HG03039 (cell line): ENCODE measurements around the gene PCSK4.
"Not testable (repeated sequence)": the region's sequence is repeated elsewhere in the genome, so short reads cannot be mapped to it uniquely, and the experiment has no call there.

Experiments
- ATAC-seq: cut with Tn5 transposase; IDR thresholded peaks from one replicate; pipeline ENCODE4 v1.9.1; 2021; ENCODE audit warnings: mild to moderate bottlenecking, moderate library complexity; ENCODE audit not compliant: unreplicated experiment

The PCSK4 gene

DNA sequence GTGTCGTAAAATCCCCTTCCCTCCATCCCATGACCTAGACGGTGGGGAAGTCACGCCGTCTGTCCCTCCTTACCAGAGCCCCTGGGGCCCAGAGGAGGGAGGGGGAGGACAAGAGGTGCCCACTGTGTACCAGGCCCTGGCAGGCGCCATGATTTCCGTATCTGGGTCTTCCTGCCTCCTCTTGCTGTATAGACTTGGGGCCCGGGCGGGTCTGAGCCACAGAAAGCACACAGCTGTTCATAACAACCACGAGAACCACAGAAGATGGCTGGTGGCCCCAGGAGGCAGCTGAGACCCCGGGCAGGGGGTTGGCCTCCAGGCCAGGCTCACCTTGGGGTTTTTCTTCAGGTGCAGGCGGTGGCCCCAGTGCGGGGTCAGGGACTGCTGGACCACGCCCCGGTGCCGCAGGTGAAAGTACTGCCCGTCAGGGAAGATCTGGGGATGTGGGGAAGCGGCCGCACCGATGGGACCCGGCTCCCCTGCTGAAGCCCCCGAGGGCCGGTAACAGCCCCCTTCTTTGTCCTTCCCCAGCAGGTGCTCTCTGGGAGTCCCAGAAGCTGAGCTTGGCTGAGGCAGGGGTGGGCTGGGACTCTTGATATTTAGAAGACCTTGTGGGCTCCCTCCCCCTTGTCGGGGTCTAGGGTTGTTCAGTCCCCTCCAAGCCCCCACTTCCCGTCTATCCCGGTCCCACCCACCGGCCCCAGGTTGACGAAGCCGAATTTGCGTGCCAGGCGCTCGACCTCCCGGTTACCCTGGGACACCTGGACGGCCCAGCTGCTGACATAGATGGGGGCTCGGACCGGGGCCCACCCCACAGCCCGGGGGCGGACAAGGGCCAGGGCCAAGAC lies 463 bp downstream of the PCSK4 start:
- no peak for ATAC-seq

DNA sequence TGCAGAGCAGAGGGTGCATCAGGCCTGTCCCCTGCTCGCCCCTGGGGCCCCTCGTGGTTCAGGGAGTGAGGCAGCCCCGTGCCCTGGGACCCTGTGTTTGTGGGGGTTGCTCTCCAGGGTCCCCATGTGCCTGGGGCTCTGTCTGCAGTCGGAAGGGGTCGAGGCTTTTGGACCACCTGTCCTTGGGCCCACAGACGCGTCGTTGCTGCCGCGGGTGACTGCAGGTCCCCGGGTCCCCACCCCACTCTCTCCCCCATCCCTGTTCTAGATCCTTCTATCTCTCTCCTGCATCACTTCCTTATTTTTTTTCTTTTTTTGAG lies 1.9 kb downstream of the PCSK4 start:
- ATAC-seq: no peak

DNA sequence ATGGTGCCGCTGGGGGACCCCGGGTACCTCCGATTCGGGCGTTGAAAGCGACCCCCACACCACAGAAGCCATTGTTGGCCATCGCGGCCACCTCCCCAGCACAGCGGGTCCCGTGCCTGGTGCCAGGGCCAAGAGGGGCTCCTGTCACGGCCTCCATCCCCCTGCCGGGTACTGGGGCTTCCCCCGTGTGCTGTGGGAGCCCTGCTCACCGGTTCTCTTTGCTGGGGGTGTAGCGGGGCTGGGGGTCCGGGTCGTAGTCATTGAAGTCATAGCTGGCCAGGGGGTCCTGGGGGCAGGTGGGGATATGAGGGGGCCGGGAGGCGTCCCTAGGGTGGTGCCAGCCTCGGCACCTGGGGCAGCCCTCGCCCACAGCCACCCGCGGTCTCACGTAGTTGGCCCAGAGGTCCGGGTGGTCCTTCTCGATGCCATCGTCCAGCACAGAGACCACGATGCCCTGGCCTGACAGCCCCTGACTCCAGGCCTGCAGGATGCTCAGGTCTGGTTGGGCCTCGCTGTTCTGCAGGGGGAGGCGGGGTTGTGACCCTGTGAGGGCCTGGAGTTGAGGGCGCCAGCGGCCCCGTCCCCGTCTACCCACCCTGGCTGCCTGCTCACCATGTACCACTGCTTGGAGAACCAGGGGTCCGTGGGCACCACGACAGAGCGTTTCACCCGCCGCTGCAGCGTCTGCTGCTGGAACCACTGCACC lies 2.4 kb downstream of the PCSK4 start:
- ATAC-seq: no peak

DNA sequence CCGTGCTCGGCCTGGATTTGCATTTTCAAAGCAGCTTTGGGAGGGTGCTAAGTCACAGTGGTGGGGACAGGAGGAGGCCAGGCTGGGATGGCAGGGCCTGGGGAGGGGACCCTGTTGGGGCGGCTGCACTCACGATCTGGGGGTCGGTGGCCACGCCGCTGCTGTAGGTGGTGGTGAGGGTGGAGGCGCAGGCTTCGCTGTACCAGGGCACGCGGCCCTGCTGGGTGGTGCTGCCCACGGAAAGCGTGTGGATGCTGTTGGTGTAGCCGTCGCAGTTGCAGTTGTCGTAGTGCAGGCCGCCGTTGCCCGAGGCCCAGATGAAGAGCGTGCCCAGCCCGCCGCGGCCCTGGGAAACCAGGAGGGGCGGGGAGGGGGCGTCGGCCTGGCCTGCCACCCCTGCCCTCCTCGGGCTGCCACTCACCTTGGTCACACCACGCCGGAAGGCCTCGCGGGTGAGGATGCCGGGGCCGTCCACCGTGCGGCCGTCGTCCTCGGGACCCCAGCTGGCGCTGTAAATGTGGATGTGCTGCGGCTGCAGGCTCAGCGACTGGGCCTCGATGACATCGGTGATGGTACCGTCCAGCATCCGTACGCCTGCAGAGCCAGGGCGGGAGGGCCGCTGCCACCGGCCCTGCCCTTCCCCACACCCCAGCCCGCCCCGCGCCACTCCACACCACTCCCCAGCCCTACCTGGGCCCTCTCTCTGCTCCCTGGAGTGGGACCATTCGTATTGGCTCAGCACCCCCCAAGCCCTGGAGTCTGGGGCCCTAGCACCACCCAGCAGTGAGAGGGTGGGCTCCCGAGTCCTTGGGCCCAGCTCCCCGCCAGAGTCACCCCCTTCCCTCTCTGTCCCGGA lies 3.2 kb downstream of the PCSK4 start:
- no peak for ATAC-seq

DNA sequence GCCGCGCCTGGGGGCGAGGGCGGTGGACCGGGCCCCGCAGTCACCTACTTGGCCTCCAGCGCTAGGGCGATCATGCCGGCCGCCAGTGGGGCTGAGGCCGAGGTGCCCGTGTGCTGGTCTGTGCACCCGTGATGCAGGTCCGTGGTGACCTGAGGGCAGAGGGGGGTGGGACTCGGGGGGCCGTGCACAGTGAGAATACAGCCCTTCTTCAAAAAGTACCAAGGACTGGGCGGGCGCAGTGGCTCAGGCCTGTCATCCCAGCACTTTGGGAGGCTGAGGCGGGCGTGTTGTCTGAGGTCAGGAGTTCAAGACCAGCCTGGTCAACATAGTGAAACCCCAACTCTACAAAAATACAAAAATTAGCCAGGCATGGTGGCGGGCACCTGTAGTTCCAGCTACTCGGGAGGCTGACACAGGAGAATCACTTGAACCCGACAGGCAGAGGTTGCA lies 6.1 kb downstream of the PCSK4 start:
- no peak for ATAC-seq

DNA sequence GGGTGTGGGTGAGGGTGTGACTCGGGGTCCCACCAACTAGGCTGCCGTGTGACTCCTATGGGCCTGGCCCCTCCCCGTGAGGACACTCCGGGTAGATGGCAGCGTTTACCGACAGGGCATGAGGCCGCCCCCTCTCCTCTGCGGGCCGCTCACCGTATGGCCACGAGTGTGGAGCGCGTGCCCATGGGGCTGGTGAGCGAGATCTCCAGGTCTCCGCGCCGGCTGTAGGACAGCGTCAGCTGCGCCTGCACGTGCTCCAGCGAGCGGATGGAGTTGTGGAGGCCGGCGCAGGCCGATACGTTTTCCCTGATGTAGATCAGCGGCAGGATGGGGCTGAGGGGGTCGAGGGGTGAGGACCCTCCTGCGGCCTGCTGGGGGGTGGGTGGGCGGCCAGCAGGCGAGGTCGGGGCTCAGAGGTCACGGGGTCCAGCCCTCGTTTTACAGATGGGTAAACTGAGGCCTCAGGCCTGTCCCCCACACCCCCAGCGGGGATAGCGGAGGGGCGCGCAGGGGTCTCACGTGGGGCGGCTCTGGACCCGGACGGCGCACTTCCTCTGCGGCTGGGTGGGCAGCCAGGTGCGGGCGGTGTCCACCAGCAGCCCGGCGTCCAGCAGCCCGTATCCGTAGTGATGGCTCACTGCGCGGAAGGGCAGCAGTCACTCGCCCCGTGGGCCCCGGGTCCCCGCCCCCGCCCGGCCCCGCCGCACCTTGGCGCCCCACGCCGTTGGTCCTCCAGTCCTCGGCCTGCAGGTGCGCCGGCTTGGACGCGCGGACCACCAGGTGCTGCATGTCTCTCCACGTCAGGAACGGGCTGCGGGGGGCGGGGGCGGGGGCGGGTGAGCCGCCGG lies 6.8 kb downstream of the PCSK4 start:
- ATAC-seq: no peak

DNA sequence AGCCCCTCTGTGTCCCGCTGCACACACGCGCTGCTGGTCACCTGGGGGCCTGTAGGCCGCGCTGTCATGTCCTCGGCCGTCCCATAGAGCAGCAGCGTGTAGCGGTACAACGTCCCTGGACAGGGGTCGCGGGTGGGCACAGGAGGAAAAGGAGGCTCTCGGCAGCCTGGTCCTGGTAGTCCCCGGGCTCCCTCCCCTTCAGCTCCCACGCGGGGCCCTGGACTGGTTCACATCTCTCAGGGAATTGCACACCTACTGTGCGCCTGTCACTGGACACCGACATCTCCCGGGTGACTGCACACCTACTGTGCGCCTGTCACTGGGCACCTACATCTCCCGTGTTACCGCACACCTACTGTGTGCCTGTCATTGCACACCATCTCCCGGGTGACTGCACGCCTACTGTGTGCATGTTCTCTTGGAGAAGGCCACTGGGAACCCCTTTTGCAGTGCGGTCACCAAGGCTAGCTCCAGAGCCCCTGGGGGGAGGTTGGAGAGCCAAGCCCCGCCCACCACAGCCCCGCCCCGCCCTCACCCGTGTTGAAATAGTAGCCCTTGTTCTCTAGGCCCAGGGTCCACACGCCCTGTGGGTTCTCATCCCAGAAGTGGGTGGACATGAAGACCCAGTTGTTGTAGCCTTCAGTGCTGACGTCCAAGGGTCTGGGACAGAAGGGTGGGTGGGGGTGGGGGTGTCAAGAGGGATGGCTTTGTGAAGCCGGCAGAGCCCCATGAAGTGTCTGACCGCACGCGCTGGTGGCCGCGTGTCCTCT lies 7.6 kb downstream of the PCSK4 start:
- no peak for ATAC-seq

DNA sequence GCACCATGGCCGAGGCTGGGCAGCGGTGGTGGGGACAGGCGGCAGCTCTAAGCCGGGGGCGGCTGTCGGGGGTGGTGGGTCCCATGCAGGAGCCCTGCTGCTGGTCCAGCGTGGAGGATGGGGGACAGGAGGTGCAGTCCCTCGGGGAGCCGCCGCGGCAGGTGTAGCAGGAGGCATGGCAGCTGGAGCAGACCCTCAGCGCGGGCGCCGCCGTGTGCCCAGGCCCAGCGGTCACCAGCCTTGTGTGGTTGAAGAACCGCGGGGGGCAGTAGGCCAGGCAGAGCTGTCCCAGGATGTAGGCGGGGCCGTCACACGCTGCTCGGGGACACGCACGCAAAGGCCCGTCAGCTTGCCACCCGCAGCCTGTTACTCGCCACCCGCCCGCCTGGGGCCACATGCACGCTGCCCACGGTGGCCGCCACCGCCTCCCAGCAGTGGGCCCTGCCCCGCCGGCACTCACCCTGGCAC lies 8.2 kb downstream of the PCSK4 start:
- ATAC-seq: no peak

DNA sequence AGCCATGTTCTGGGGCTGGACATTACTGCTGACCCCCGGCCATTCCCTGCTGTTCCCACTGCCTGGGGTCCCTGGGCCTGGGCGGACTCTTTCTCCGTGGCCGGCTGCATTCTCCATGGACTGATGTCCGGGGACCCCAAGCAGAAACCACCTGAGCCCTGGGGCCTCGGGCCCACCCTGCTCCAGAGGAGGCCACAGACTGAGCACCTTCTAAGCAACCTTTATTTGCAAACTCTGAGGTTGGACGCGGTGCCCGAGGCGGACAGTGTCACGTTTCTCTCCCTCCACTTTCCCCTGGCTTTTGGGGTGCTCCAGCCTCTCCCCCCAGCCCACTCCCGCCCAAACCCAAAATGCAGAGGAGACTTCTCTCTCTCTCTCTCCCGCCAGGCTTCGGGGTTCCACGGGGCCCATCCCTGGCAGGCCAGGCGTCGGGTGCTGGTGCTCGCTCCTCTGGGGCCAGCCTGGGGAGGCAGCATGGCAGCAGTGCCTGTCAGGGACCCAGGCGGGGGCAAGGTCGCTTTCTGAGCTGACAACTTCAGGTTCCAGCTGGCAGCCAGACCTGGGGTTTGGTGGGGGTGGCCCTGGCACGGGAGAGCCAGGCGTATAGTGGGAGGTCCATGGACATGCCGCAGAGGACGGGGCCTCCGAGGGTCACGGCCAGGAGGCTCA lies 8.8 kb downstream of the PCSK4 start:
- ATAC-seq: no peak

DNA sequence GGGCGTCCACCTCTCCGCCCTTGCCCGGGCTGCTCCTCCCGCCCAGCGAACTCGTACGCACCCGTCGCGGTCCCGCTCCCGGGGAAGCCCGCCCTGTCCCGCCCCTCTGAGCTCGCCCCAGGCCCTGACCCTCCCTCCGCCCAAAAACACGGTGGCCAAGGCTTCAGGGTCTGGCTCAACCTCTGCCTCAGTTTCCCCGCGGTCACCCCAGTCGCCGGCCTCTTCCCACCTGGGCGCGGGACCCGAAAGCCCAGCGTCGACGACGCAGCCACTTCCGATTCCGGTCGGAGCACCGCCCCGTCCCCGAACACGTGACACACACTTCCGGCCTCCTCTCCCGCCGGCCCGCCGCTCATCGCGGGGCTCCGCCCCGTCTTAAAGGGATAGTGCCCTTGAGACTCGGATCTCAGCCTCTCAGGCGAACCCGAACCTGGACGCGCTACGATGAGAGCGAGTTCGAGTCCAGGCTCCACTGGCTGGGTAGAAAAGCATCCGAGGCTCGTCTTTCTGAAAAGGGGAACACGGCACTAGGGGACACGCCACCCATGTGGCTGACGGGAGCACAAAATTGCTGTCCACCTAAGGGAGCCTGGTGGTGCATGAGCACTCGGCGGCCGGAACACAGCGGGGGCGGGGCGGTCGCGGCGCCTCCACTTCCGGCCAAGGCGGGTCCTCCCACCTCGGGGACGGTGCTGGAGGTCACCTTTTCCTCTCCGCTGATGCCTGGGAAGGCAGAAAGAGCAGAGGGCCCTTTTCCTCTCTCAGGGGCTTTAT lies 11.0 kb downstream of the PCSK4 start, which contains the start of gene C19orf25:
TSS of gene C19orf25 (minus strand) at position 282 of the 774 bp plus-strand sequence. CDS start 312 bp downstream, outside the sequence.
- peak; percentile 85 for ATAC-seq

DNA sequence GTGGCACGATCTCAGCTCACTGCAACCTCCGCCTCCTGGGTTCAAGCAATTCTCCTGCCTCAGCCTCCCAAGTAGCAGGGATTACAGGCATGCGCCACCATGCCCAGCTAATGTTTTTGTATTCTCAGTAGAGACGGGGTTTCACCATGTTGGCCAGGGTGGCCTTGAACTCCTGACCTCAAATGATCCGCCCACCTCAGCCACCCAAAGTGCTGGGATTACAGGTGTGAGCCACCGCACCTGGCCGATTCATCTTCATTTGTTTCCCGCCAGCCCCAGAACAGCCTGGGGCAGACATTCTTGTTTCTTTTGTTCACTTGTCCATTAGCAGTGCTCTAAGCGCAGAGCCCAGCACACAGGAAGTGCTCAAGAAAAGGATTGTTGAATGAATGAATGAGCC lies 13.1 kb downstream of the PCSK4 start:
- not testable (repeated sequence) for ATAC-seq

DNA sequence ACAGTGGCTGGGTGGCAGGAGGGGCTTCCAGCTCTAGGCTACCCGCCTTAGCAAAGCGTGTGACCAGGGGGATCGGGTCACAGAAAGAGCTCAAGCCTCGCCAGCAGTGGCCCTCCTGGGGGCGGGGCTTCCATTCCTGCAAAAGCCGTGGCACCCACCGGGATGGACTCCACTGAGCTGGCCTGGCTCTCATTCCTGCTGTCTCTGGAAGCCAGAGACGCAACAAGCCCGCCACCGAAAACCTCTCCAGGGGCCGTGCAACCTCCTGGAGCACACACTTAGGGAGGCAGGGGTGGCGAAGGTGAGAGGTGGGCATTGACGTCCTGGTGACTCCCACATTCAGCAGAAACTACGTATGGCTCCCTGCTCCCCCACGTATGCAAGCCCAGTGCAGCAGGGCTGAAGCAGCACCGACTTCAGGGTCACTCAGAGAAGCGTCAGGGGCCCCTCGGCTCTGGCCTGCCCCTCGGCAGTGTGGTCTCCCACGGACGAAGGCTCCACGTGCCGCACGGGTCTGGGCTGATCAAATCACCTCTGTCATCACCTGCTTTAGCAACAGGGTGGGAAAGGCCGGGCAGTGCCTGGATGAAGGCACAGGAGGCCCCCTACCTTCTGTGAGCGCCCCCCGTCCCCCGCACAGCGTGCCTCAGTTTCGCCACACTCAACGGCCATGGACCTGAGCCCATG lies 14.3 kb downstream of the PCSK4 start:
- no peak for ATAC-seq

DNA sequence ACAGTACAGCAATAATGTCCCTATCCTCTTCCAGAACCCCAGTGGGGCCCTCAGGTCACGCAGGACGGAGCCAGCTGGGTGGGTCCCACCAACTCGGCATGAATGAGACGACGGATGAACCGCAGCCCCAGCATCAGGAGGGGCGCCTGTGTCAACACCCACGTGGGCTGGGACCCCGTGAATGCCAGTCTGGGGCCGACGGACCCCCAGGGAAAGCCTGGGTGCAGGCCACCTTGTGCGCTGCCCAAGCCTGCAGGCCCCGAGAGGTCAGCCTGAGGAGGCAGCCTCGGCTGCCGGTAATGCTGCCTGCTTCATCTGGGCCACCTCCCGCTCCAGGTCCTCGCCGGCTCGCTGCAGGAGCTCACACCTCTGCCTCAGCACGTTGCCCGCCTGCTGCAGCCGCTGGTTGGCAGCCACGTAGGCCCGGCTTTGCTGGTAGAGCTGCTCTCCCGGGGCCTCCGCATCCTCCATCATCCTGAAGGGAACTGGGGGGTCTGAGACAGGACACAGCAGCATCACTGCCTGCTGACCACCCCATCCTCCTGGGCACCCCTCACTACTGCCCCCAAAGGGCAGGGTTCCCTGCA lies 15.3 kb downstream of the PCSK4 start:
- no peak for ATAC-seq

DNA sequence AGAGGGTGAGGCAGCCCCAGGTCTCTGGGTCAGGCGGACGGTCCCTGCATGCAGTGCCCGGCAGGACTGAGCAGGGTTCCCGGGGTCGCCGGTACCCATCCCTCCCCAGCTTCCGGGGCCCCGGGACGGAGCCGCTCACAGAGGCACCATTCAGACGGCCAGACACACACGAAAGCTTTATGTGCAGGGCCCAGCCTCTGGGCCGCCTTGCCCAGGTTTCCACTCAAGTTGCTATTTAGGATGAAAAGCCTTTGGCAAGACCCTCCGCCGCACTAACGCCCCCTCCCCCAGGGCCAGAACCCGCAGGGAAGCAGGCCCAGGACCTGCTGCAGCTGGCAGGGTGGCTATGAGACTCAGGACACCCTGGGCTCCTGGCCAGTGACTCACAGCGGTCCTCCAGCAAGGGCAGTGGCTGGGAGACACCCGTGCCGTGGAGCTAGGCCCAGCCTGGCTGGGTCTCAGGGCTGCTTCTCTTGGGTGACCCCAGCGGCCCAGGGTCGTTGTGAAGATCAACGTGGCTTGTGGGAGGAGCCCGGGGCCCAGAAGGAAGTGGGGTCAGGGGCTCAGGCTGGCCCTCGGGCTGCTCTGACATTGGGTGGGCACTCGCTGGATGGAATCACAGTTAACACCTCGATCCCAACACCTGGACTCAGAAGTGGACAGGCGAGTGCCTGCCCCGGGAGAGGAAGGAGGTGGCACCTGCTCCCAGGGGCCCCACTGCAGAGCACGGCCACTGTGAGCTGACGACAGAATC lies 16.0 kb downstream of the PCSK4 start:
- ATAC-seq: no peak

DNA sequence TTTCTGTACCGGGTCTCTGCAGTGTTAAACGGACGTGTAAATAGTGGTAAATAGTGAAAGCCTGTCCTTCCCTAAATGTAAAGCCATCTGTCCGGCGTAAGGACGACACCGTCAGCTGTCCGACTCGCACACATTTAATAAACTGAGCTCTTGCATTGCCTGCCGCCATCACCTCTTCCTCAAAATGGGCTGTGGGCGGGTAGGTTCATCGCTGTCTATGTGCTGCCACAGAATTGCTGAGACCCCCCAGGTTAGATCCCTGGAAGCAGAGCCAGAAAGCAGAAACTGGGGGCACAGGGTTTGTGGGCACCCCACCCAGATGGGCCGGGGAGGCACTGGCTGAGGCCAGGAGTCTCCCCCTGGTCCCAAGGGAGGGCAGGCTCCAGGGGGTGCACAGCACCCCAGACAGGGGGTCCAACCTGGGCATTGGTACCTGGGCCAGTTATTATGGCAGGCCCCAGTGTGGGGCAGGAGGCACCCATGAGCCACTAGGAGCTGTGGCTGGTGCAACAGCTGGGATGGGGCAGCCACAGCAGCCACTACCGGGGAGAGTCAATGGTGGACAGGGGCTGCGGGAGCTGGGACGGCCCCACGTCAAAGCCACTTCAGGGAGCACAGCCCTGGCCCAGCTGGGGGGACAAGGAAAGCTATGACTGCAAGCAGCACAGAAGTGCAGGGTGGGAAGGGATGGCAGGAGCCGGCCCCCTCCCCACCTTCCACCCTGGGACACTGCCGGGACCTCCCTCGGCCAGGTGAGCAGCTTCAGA lies 16.9 kb downstream of the PCSK4 start:
- no peak for ATAC-seq
